ENCODE results near the gene ATXN1. TPM values are rescaled to one million over a fixed set of nuclear protein-coding genes. Genes with fewer than 3 reads are reported as not detected.
A peak's percentile ranks its signal among the peaks of the same experiment; 100 is the strongest.

ATXN1 gene
- total and polyA plus RNA-seq, 2 of the 13 experiments (the other 11 are each of a cell fraction or from before 2014, with no cell fraction given), result 20.7 to 39.5 TPM

GRCh38 chr6:16759646-16760515 lies 1.4 kb downstream of the ATXN1 start (continued):
- 0 out of 2 replicates have a peak, but pooled peaks have one; percentile 36 for TF ChIP-seq ZNF318 (CRISPR knock-in tag; IDR thresholded peaks at IDR 0.05)
- TF ChIP-seq MLXIP (CRISPR knock-in tag; IDR thresholded peaks at IDR 0.05; ENCODE audit: borderline replicate concordance), result no peak
- TF ChIP-seq MEIS2 (CRISPR knock-in tag; IDR thresholded peaks at IDR 0.05), result no peak; the same call in none of the 2 replicates
- no peak for TF ChIP-seq ZMAT5 (CRISPR knock-in tag; IDR thresholded peaks at IDR 0.05; ENCODE audit: borderline replicate concordance, low read depth)
- no peak for TF ChIP-seq GTF2F1 (IDR thresholded peaks at IDR 0.05; ENCODE audit: low read length)
- TF ChIP-seq ZFX (CRISPR knock-in tag; IDR thresholded peaks at IDR 0.05; ENCODE audit: low read depth), result peak; percentile 90
- TF ChIP-seq WIZ (CRISPR knock-in tag; IDR thresholded peaks at IDR 0.05), result peak; percentile 19; the same call in 1 of the 2 replicates
- no peak for TF ChIP-seq HCFC1 (IDR thresholded peaks at IDR 0.05; ENCODE audit: low read depth, low read length)
- TF ChIP-seq SP2 (CRISPR knock-in tag; IDR thresholded peaks at IDR 0.05), result peak; percentile 44
- no peak; the same call in none of the 2 replicates for TF ChIP-seq KDM3A (CRISPR knock-in tag; IDR thresholded peaks at IDR 0.05; ENCODE audit: low read depth)
- peak; percentile 77; the same call in 1 of the 2 replicates for TF ChIP-seq SKIL (CRISPR knock-in tag; IDR thresholded peaks at IDR 0.05; ENCODE audit: borderline replicate concordance)
- no peak for TF ChIP-seq FOXP1 (IDR thresholded peaks at IDR 0.05)
- TF ChIP-seq FOXP1 (CRISPR knock-in tag; IDR thresholded peaks at IDR 0.05), result no peak; the same call in 1 of the 2 replicates
- TF ChIP-seq MZF1 (CRISPR knock-in tag; IDR thresholded peaks at IDR 0.05; ENCODE audit: borderline replicate concordance), result no peak
